Endothelial cell (in vitro differentiated cells): ENCODE data around the gene MRGPRG. TPM values are rescaled to one million over a fixed set of nuclear protein-coding genes. Genes with fewer than 3 reads are reported as not detected.
"Not testable (repeated sequence)": the region's sequence is repeated elsewhere in the genome, so short reads cannot be mapped to it uniquely, and the experiment has no call there.

Experiments used
- DNase-seq: peaks from one replicate; pipeline ENCODE4 v3.0.0; 2021; ENCODE audit warnings: low spot score
- H3K27ac Mint-ChIP-seq: one replicate; pipeline ENCODE4 v1.8.0; 2021; ENCODE audit warnings: mixed read lengths, inconsistent platforms; ENCODE audit not compliant: unreplicated experiment
- H3K27me3 Mint-ChIP-seq: one replicate; pipeline ENCODE4 v1.8.0; 2021; ENCODE audit warnings: mild to moderate bottlenecking, moderate library complexity, mixed read lengths, inconsistent platforms; ENCODE audit not compliant: unreplicated experiment
- H3K36me3 Mint-ChIP-seq: one replicate; pipeline ENCODE4 v1.8.0; 2021; ENCODE audit warnings: mild to moderate bottlenecking, low read depth, mixed read lengths, inconsistent platforms; ENCODE audit not compliant: unreplicated experiment
- H3K4me1 Mint-ChIP-seq: one replicate; pipeline ENCODE4 v1.8.0; 2021; ENCODE audit warnings: mild to moderate bottlenecking, mixed read lengths, inconsistent platforms; ENCODE audit not compliant: unreplicated experiment
- H3K4me3 Mint-ChIP-seq: one replicate; pipeline ENCODE4 v1.8.0; 2021; ENCODE audit warnings: mild to moderate bottlenecking, mixed read lengths, inconsistent platforms; ENCODE audit not compliant: unreplicated experiment
- H3K9me3 Mint-ChIP-seq: one replicate; pipeline ENCODE4 v1.8.0; 2021; ENCODE audit warnings: mixed read lengths, inconsistent platforms; ENCODE audit not compliant: unreplicated experiment
- total RNA-seq: library from RNA; stranded (reverse); fragmentation: NEBNext Ultra II Directional; extraction: Animal tissue kit (Norgen Biotek cat#: 25700); gene quantifications from one replicate; pipeline ENCODE4 v1.2.1, GENCODE V29; 2021; ENCODE audit not compliant: unreplicated experiment
- TF ChIP-seq, protein P1 (sequence below): fragments of 200-600 bp; sonication (generic); IDR thresholded peaks from one replicate; pipeline ENCODE4 v1.5.0; 2021; ENCODE audit warnings: antibody characterized with exemption; ENCODE audit not compliant: unreplicated experiment

The MRGPRG gene
- total RNA-seq, 1 donor from 2014 or later = not detected

DNA sequence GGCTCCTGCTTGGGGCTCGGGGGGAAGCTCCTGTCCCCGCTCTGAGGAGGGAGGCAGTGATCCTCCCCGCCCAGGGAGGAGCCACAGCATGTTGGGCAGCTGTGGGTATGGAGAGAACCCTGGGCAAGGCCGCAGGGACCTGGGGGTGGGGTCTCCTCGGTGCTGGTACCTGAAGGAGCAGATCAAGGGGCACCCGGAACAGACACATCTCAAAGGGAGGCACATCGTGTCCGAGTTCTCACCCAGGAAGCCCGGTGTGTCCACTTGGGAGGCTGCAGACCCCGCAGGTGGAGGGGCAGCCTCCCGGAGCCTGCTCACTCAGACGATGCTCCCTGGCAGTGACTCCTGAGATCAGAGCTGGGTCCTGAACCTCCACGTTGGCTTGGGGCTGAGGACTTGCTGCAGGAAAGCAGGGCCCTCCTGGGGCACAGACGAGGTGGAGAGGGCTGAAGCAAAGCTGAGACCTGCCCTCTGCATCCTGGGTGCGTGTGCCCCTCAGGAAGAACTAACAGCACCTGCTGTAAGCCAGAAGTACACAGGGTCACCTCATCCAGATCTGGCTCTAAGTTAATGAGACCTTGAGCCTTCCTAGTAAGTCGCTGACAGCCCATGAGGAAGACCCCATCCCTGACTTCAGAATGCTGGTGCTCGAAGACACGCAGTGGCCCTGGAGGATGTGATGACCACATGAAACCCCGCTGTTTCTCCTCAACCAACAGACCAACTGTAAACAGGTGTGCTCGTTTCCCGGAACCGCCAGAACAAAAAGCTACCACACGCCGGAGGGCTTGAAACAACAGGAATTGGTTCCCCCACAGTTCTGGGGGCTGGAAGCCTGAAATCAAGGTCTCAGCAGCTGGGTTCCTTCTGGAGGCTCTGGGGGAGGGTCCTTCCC is 47.6 kb downstream of the MRGPRG start:
- TF ChIP-seq, protein P1, sequence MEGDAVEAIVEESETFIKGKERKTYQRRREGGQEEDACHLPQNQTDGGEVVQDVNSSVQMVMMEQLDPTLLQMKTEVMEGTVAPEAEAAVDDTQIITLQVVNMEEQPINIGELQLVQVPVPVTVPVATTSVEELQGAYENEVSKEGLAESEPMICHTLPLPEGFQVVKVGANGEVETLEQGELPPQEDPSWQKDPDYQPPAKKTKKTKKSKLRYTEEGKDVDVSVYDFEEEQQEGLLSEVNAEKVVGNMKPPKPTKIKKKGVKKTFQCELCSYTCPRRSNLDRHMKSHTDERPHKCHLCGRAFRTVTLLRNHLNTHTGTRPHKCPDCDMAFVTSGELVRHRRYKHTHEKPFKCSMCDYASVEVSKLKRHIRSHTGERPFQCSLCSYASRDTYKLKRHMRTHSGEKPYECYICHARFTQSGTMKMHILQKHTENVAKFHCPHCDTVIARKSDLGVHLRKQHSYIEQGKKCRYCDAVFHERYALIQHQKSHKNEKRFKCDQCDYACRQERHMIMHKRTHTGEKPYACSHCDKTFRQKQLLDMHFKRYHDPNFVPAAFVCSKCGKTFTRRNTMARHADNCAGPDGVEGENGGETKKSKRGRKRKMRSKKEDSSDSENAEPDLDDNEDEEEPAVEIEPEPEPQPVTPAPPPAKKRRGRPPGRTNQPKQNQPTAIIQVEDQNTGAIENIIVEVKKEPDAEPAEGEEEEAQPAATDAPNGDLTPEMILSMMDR = no peak
- H3K27ac Mint-ChIP-seq = no peak overlapping the region
- peaks cover 7% of the 10 kb centered on the region for H3K36me3 Mint-ChIP-seq
- H3K27me3 Mint-ChIP-seq = peaks cover 2% of the 10 kb centered on the region
- no peak for DNase-seq
- H3K4me1 Mint-ChIP-seq = peaks cover 11% of the 10 kb centered on the region
- H3K9me3 Mint-ChIP-seq = peaks cover 5% of the 10 kb centered on the region
- H3K4me3 Mint-ChIP-seq = no peak overlapping the region

DNA sequence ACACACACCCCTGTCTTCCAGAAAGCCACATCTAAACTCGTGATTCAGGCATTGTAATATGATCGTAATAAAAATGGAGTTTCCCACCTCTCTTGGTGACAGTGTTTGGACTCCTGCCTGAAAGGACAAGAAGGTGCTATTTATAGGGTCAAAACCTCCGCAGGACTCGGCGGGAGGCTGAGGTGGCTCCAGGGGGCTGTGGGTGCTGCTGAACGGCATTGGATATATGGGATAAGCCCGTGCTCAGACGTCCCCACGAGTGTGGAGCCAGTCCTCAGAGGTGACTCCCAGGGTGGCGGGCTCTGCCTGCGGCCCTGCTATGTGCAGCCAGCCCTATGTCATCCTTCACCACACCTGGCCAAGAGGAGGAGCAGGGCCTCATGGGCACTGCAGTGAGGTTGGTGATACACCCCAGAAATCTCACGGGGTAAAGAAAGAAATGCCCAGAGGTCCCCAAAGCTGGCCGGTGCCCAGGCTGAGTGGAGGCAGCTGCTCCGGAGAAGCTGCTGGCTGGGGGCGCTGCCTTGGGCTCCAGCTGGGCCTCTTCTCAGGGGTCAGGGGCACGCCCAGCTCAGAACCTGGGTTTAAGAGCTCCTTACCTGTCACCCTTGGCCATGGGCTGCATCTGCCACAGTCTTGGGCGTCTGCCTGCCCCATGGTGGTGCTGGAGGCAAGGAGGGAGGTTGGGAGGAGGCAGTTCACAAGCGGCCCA is 48.4 kb downstream of the MRGPRG start:
- peaks cover 4% of the 10 kb centered on the region for H3K36me3 Mint-ChIP-seq
- no peak for DNase-seq
- H3K9me3 Mint-ChIP-seq = no peaks in the 10 kb centered on the region
- no peak overlapping the region for H3K27ac Mint-ChIP-seq
- peaks cover 6% of the 10 kb centered on the region for H3K27me3 Mint-ChIP-seq
- TF ChIP-seq, protein P1 = no peak
- H3K4me3 Mint-ChIP-seq = peak overlapping the region; percentile 21
- H3K4me1 Mint-ChIP-seq = peaks cover 15% of the 10 kb centered on the region

DNA sequence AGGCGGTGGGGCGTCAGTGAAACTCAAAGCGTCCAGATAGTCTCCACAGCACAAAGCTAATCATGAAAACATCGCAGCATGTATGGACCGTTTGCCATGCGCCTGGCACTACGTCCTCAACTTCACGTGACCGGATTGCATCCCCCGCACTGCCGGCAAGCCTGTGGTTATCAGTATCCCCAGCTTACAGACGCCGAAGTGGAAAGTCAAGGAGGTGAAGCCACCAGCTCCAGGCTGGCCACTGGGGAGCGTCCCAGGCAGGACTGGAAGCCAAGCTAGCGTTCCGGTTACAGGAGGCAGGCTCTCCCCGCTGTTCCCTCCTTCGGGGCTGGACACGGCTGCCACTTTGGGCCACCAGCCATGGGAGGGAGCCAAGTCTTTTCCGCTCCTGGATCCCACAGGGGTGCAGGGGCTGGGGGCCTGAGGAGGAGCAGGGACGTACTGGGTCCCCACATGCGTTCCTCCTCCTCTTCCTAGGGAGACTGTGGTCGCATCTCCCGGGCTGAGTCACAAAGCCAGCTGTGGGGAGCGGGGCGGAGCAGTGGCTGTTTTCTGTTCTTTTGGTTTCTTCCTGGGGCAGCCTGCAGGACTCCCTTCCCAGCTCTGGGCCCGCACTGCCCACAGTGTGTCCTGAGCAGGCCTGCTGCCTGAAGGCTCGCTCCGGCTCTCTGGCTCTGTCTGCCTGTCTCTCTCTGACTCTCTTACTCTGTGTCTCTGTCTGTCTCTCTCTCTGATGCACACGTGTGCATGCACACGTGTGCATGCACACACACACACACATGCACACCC is 49.2 kb downstream of the MRGPRG start:
- Mint-ChIP-seq H3K36me3 (peaks cover 4% of the 10 kb centered on the region), H3K9me3 (no peaks in the 10 kb centered on the region), H3K27me3 (peaks cover 6% of the 10 kb centered on the region), H3K4me1 (peaks cover 15% of the 10 kb centered on the region), H3K4me3 (peak overlapping the region; percentile 21), H3K27ac (no peak overlapping the region)
- TF ChIP-seq, protein P1 = no peak
- no peak for DNase-seq

DNA sequence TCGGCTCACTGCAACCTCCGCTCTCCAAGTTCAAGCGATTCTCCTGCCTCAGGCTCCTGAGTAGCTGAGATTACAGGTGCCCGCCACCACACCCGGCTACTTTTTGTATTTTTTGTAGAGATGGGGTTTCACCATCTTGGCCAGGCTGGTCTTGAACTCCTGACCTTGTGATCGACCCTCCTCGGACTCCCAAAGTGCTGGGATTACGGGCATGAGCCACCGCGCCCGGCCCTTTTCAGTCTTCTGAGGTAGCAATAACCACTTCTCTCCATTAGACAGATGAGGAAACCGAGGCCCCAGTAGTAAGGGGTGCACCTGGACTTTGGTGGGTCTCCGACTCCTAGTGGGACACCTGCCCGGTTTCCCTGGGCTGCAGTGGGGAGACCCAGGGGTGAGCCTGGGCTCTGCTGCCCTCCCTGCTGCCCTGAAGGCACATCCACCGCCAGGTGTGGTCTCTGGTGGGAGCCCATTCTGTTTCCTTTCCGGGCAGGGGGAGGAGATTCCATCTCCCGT is 49.8 kb downstream of the MRGPRG start:
- not testable (repeated sequence) for H3K4me3 Mint-ChIP-seq, H3K27ac Mint-ChIP-seq, DNase-seq, H3K9me3 Mint-ChIP-seq, H3K36me3 Mint-ChIP-seq, H3K27me3 Mint-ChIP-seq
- peaks cover 15% of the 10 kb centered on the region for H3K4me1 Mint-ChIP-seq

Other genes with a start within 250 kb of the MRGPRG start
- gene NAP1L4, start 226.5 kb downstream of the MRGPRG start, total RNA-seq = 148 TPM
- 47.6 TPM for gene CARS1, start 161.4 kb downstream of the MRGPRG start, total RNA-seq
- gene OSBPL5, start 53.5 kb downstream of the MRGPRG start, total RNA-seq = 55.2 TPM
- gene MRGPRE, start 13.6 kb upstream of the MRGPRG start, total RNA-seq = not detected
- 46.0 TPM for gene ZNF195, start 160.3 kb upstream of the MRGPRG start, total RNA-seq